H9 (cell line): ENCODE data around the gene CNNM2. TPM values are rescaled to one million over a fixed set of nuclear protein-coding genes. Genes with fewer than 3 reads are reported as not detected.

ENCODE experiments used
- DNase-seq: peaks from one replicate; pipeline ENCODE4 v3.0.0-alpha.2; 2017
- H2AFZ ChIP-seq: one replicate; pipeline ENCODE4 v1.6.1; 2013; ENCODE audit warnings: mild to moderate bottlenecking, low read length, control low read depth, moderate library complexity
- H2AK5ac ChIP-seq: 2 replicates; pipeline ENCODE4 v1.6.1; 2013; ENCODE audit warnings: low read length, control low read depth, mixed read lengths; ENCODE audit not compliant: insufficient read length
- H2BK120ac ChIP-seq: one replicate; pipeline ENCODE4 v1.6.1; 2013; ENCODE audit warnings: low read depth, mild to moderate bottlenecking, low read length, control low read depth, inconsistent platforms; ENCODE audit not compliant: poor library complexity, severe bottlenecking
- H2BK12ac ChIP-seq: 2 replicates; pipeline ENCODE4 v1.6.1; 2013; ENCODE audit warnings: low read length, control low read depth, mixed read lengths, low read depth; ENCODE audit not compliant: insufficient read length
- H2BK15ac ChIP-seq: 2 replicates; pipeline ENCODE4 v1.6.1; 2013; ENCODE audit warnings: low read depth, low read length, control low read depth
- H2BK20ac ChIP-seq: one replicate; pipeline ENCODE4 v1.6.1; 2013; ENCODE audit warnings: low read depth, mild to moderate bottlenecking, low read length, control low read depth, inconsistent platforms; ENCODE audit not compliant: poor library complexity, severe bottlenecking
- H2BK5ac ChIP-seq: 2 replicates; pipeline ENCODE4 v1.6.1; 2013; ENCODE audit warnings: low read length, control low read depth, mixed read lengths; ENCODE audit not compliant: insufficient read length
- H3K14ac ChIP-seq: 2 replicates; pipeline ENCODE4 v1.6.1; 2013; ENCODE audit warnings: low read length, control low read depth; ENCODE audit not compliant: insufficient read depth
- H3K18ac ChIP-seq: 2 replicates; pipeline ENCODE4 v1.6.1; 2013; ENCODE audit warnings: low read depth, mild to moderate bottlenecking, mixed read lengths, low read length, control low read depth; ENCODE audit not compliant: insufficient read length
- H3K23ac ChIP-seq: 2 replicates; pipeline ENCODE4 v1.6.1; 2013; ENCODE audit warnings: low read length, control low read depth, mixed read lengths, low read depth; ENCODE audit not compliant: insufficient read length
- H3K23me2 ChIP-seq: 2 replicates; pipeline ENCODE4 v1.6.1; 2013; ENCODE audit warnings: low read depth, mild to moderate bottlenecking, mixed read lengths, low read length, control low read depth; ENCODE audit not compliant: insufficient read length, poor library complexity, severe bottlenecking
- H3K27ac ChIP-seq: 2 replicates; pipeline ENCODE4 v1.5.1; 2013; ENCODE audit warnings: low read length, control low read depth, mixed read lengths, low read depth; ENCODE audit not compliant: insufficient read length
- H3K27me3 ChIP-seq: 2 replicates; pipeline ENCODE4 v1.6.1; 2013; ENCODE audit warnings: low read length, control low read depth, inconsistent platforms; ENCODE audit not compliant: insufficient read depth
- H3K4ac ChIP-seq: 2 replicates; pipeline ENCODE4 v1.6.1; 2013; ENCODE audit warnings: low read depth, mild to moderate bottlenecking, control low read depth, inconsistent platforms, low read length, moderate library complexity
- H3K4me1 ChIP-seq: 2 replicates; pipeline ENCODE4 v1.6.1; 2013; ENCODE audit warnings: low read length, control low read depth, inconsistent platforms; ENCODE audit not compliant: insufficient read depth
- H3K4me2 ChIP-seq: 2 replicates; pipeline ENCODE4 v1.6.1; 2013; ENCODE audit warnings: low read length, control low read depth, mixed read lengths; ENCODE audit not compliant: insufficient read length, insufficient read depth
- H3K56ac ChIP-seq: 2 replicates; pipeline ENCODE4 v1.6.1; 2013; ENCODE audit warnings: low read depth, mild to moderate bottlenecking, mixed read lengths, low read length, control low read depth; ENCODE audit not compliant: insufficient read length
- H3K79me1 ChIP-seq: 2 replicates; pipeline ENCODE4 v1.6.1; 2013; ENCODE audit warnings: low read depth, mild to moderate bottlenecking, moderate library complexity, low read length, control low read depth, inconsistent platforms; ENCODE audit not compliant: insufficient read depth, poor library complexity, severe bottlenecking
- H3K79me2 ChIP-seq: 2 replicates; pipeline ENCODE4 v1.6.1; 2013; ENCODE audit warnings: low read length, control low read depth, inconsistent platforms; ENCODE audit not compliant: insufficient read depth
- H3K9ac ChIP-seq: 2 replicates; pipeline ENCODE4 v1.6.1; 2013; ENCODE audit warnings: low read length, control low read depth, mixed read lengths; ENCODE audit not compliant: insufficient read length; ENCODE audit errors: extremely low read depth
- H3K9me3 ChIP-seq: one replicate; pipeline ENCODE4 v1.6.1; 2013; ENCODE audit warnings: low read depth, low read length, inconsistent platforms; ENCODE audit not compliant: control insufficient read depth
- H3T11ph ChIP-seq: one replicate; pipeline ENCODE4 v1.6.1; 2013; ENCODE audit warnings: mild to moderate bottlenecking, low read length, control low read depth, inconsistent platforms
- H4K20me1 ChIP-seq: one replicate; pipeline ENCODE4 v1.6.1; 2013; ENCODE audit not compliant: control insufficient read depth, insufficient read length, insufficient read depth
- H4K5ac ChIP-seq: 2 replicates; pipeline ENCODE4 v1.6.1; 2013; ENCODE audit warnings: low read depth, mild to moderate bottlenecking, mixed read lengths, low read length, control low read depth; ENCODE audit not compliant: insufficient read length
- H4K8ac ChIP-seq: replicated peaks from 2 replicates; pipeline ENCODE4 v1.6.1; 2013; ENCODE audit warnings: low read length, control low read depth, mixed read lengths, low read depth; ENCODE audit not compliant: insufficient read length
- H4K91ac ChIP-seq: 2 replicates; pipeline ENCODE4 v1.6.1; 2013; ENCODE audit warnings: low read depth, mild to moderate bottlenecking, moderate library complexity, mixed read lengths, low read length, control low read depth; ENCODE audit not compliant: insufficient read length
- H3K27ac Mint-ChIP-seq, 3 experiments: 2 replicates in 2 of 3; 3 replicates in 1 of 3; pipeline ENCODE4 v1.8.0; 2020 to 2021; ENCODE audit warnings: mixed read lengths in 3 of 3, mild to moderate bottlenecking in 1 of 3, moderate library complexity in 1 of 3
- H3K27me3 Mint-ChIP-seq: 2 replicates; pipeline ENCODE4 v1.8.0; 2021; ENCODE audit warnings: low read depth, mild to moderate bottlenecking, moderate library complexity, mixed read lengths
- H3K36me3 Mint-ChIP-seq, 3 experiments: 2 replicates in 2 of 3; 3 replicates in 1 of 3; pipeline ENCODE4 v1.8.0; 2020 to 2021; ENCODE audit warnings: low read depth in 3 of 3, mixed read lengths in 3 of 3; ENCODE audit not compliant: insufficient read depth in 1 of 3
- H3K4me1 Mint-ChIP-seq, 2 experiments: 2 replicates each; pipeline ENCODE4 v1.8.0; 2020; ENCODE audit warnings: mixed read lengths in 2 of 2
- H3K4me3 Mint-ChIP-seq, 2 experiments: 2 replicates in 1 of 2; 3 replicates in 1 of 2; pipeline ENCODE4 v1.8.0; 2020 to 2021; ENCODE audit warnings: mild to moderate bottlenecking in 2 of 2, mixed read lengths in 2 of 2, moderate library complexity in 1 of 2
- H3K9me3 Mint-ChIP-seq, 2 experiments: 2 replicates in 1 of 2; 3 replicates in 1 of 2; pipeline ENCODE4 v1.8.0; 2020; ENCODE audit warnings: mild to moderate bottlenecking in 2 of 2, mixed read lengths in 2 of 2, moderate library complexity in 1 of 2
- CTCF ChIP-seq: fragments of 200-600 bp; sonication (generic); conservative IDR thresholded peaks from 3 replicates; pipeline ENCODE4 v1.8.0; 2021; ENCODE audit warnings: antibody characterized with exemption, mild to moderate bottlenecking
- WGBS: extraction: QIAGEN DNeasy Blood & Tissue Kit; methylation state at CpG from one replicate; pipeline ENCODE4 v1.1.7; 2013; ENCODE audit warnings: missing lambda C conversion rate, low lambda C conversion rate, mixed read lengths; ENCODE audit not compliant: insufficient read length; ENCODE audit errors: extremely low coverage; 5-methylcytosine and 5-hydroxymethylcytosine counted together
- total RNA-seq: library from RNA; stranded (reverse); gene quantifications from 2 replicates; pipeline ENCODE4 v1.2.1, GENCODE V29; 2021

CNNM2 gene
- total RNA-seq, 1 experiment from 2014 or later = 17.5 TPM

DNA sequence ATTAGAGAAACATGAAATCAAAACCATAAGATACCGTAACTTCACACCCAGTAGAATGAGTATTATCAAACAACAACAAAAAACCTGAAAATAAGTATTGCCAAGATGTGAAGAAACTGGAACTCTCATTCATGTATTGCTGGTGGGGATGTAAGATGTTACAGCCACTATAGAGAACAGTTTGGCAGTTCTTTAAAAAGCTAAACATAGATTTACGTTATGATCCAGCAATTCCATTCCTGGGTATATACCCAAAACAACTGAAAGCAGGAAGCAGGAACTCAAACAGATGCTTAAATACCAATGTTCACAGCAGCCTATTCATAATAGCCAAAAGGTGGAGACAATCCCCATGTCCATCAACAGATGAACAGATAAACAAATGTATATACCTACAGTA is 202.5 kb downstream of the CNNM2 start:
- no CpG with 5 or more reads among the region's 2 CpGs for WGBS
- Mint-ChIP-seq H3K27ac (no peak overlapping the region), H3K4me3 (no peak overlapping the region), H3K36me3 (no peaks in the 10 kb centered on the region), H3K27me3 (no peaks in the 10 kb centered on the region), H3K9me3 (no peaks in the 10 kb centered on the region), H3K4me1 (peaks cover 3 to 7% of the 10 kb centered on the region in 2 experiments; a peak in 2 of 4 replicates)
- Histone ChIP-seq H3K4ac (no peak overlapping the region), H2AFZ (no peak overlapping the region), H3K4me1 (peaks cover 3% of the 10 kb centered on the region), H4K91ac (no peak overlapping the region), H3K4me2 (no peak overlapping the region), H2BK20ac (no peak overlapping the region), H2BK5ac (no peak overlapping the region), H2AK5ac (no peak overlapping the region), H2BK15ac (no peak overlapping the region), H3K9me3 (no peaks in the 10 kb centered on the region), H3K56ac (no peak overlapping the region), H2BK12ac (no peak overlapping the region), H3T11ph (no peak overlapping the region), H3K23me2 (no peaks in the 10 kb centered on the region), H3K79me1 (no peaks in the 10 kb centered on the region), H4K5ac (no peak overlapping the region), H4K20me1 (no peaks in the 10 kb centered on the region), H4K8ac (no peak overlapping the region), H3K14ac (no peak overlapping the region), H2BK120ac (no peak overlapping the region), H3K9ac (no peak overlapping the region), H3K27ac (no peak overlapping the region), H3K18ac (no peak overlapping the region), H3K23ac (no peak overlapping the region), H3K27me3 (no peaks in the 10 kb centered on the region), H3K79me2 (no peaks in the 10 kb centered on the region)
- no peak for TF ChIP-seq CTCF
- DNase-seq = no peak
